ENCODE measurements around the gene ADCYAP1R1. TPM values are rescaled to one million over a fixed set of nuclear protein-coding genes. Genes with fewer than 3 reads are reported as not detected.

Gene ADCYAP1R1
- total and polyA plus RNA-seq, 8 donors = 0.25 to 20.1 (median 0.69) TPM

DNA sequence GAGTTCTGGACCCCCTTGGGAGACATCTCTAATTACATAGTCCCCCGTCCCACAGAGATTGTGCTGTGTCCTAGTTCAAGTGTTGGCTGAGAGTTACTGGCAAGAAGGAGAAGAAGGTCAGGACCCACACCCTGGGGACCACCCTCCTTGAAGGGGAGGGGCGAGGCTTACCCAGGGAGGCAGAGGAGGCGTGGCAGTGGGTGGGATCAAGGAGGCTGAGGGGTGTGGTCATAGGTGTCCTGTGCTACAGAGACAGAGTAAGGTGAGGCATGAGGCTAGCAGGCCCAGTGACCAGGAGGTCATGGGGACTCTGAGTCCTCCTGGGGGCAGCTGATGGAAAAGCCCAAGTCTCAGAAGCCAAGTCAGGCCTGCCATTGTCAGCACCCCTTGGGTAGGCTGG lies 29.4 kb upstream of the ADCYAP1R1 start:
- Histone ChIP-seq H3K36me3 (no peaks in the 10 kb centered on the region), H3K4me3 (no peak overlapping the region), H3K4me1 (peaks cover 0 to 11% (median 4%) of the 10 kb centered on the region in 4 donors), H3K9me3 (no peaks in the 10 kb centered on the region), H3K27ac (no peak overlapping the region), H3K27me3 (peaks cover 0 to 10% (median 0%) of the 10 kb centered on the region in 3 donors)
- intact Hi-C loops (cut with DNase I; ENCODE audit: low total_unique reads) = no loop called here
- DNase-seq = no peak
- TF ChIP-seq, protein P1, sequence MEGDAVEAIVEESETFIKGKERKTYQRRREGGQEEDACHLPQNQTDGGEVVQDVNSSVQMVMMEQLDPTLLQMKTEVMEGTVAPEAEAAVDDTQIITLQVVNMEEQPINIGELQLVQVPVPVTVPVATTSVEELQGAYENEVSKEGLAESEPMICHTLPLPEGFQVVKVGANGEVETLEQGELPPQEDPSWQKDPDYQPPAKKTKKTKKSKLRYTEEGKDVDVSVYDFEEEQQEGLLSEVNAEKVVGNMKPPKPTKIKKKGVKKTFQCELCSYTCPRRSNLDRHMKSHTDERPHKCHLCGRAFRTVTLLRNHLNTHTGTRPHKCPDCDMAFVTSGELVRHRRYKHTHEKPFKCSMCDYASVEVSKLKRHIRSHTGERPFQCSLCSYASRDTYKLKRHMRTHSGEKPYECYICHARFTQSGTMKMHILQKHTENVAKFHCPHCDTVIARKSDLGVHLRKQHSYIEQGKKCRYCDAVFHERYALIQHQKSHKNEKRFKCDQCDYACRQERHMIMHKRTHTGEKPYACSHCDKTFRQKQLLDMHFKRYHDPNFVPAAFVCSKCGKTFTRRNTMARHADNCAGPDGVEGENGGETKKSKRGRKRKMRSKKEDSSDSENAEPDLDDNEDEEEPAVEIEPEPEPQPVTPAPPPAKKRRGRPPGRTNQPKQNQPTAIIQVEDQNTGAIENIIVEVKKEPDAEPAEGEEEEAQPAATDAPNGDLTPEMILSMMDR (IDR thresholded peaks at IDR 0.05) = no peak
- no peak for TF ChIP-seq POLR2A (IDR thresholded peaks at IDR 0.05)
- no peak for TF ChIP-seq EP300 (IDR thresholded peaks at IDR 0.05)
- no peak for TF ChIP-seq POLR2AphosphoS5 (IDR thresholded peaks at IDR 0.05)
- WGBS, 5 donors = 58 to 78% (median 73%) methylated on average over 2 to 3 of the region's 3 CpGs

DNA sequence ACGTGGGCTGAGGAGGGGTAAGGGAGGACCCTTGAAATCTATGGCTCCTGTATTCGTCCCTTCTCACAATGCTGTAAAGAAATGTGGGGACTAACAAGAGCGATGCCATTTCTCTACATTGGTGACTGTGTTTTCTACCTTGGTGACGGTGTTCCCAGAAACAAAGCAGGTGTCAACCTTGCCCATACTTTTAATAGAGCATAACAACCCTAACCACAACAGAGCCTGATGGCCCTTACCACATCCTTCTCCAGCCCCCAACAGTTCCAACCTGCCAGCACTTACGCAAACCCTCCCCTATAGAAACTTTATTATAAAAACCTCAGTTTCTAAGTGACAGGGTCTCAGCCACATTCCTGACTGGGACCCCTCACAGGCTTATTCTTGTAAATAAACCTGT lies 28.2 kb upstream of the ADCYAP1R1 start:
- 80 to 91% (median 86%) methylated on average over 5 of the region's 5 CpGs for WGBS, 5 donors

DNA sequence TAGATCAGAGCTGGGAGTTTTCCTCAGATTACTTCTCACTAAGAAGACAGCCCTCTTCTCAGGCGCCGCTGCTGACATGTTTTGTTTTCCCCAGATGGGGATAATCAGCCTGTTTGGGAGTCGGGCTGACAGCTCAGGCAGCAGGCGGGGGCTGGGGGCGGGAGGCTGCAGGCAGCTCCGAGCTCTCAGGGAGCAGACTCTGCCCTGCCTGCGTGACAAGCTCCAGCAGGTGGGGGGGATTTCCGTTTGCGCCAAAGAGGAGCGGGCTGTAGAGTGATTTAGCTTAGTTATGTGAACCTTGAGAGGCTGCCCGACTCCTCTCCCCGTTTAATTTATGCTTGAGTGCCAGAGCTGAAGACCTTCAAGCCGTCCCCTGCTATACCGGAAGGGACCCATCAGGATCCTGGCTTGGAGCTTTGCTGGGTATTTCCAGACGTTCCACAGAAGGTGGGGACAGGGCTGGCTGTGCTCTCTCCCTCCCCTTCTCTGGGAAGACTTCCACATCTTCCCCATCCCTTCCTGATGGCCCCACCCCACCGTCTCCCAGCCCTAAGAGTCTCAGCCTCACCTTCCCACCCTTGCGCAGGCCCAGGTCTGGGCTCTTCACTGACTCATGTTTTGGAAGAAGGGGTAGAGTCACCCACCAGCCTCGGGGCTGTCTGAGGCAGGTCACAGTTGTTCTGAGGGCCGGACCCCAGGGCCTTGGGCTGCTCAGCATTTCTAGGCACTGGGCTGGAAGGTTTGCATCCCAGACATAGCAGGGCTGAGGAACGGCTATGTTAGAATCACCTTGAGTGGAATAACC lies 24.7 kb upstream of the ADCYAP1R1 start:
- TF ChIP-seq POLR2AphosphoS5 (IDR thresholded peaks at IDR 0.05) = no peak
- TF ChIP-seq EP300 (IDR thresholded peaks at IDR 0.05) = no peak
- TF ChIP-seq POLR2A (IDR thresholded peaks at IDR 0.05) = no peak
- TF ChIP-seq, protein P1 (IDR thresholded peaks at IDR 0.05) = no peak
- peak overlapping the region in 2 of 5 donors; percentile 28 to 39 for H3K27ac ChIP-seq
- H3K4me3 ChIP-seq = no peak overlapping the region
- H3K4me1 ChIP-seq = peaks cover 0 to 11% (median 4%) of the 10 kb centered on the region in 4 donors
- intact Hi-C loops (cut with DNase I; ENCODE audit: low total_unique reads) = no loop called here
- WGBS, 5 donors = 16 to 33% (median 30%) methylated on average over 16 to 20 of the region's 20 CpGs
- H3K36me3 ChIP-seq = no peaks in the 10 kb centered on the region
- peaks cover 0 to 15% (median 0%) of the 10 kb centered on the region in 3 donors for H3K27me3 ChIP-seq
- peak in 1 of 2 donors; percentile 89 for DNase-seq
- no peaks in the 10 kb centered on the region for H3K9me3 ChIP-seq

More for the DNA sequence above, 28.2 kb upstream of the ADCYAP1R1 start:
- no peak for DNase-seq
- H3K4me1 ChIP-seq = peaks cover 0 to 11% (median 4%) of the 10 kb centered on the region in 4 donors
- H3K9me3 ChIP-seq = no peaks in the 10 kb centered on the region
- H3K27me3 ChIP-seq = peaks cover 0 to 15% (median 0%) of the 10 kb centered on the region in 3 donors
- no peak overlapping the region for H3K4me3 ChIP-seq
- H3K36me3 ChIP-seq = no peaks in the 10 kb centered on the region
- intact Hi-C loops (cut with DNase I; ENCODE audit: low total_unique reads) = no loop called here
- no peak overlapping the region for H3K27ac ChIP-seq
- TF ChIP-seq, protein P1 (IDR thresholded peaks at IDR 0.05) = no peak
- no peak for TF ChIP-seq EP300 (IDR thresholded peaks at IDR 0.05)
- no peak for TF ChIP-seq POLR2AphosphoS5 (IDR thresholded peaks at IDR 0.05)
- no peak for TF ChIP-seq POLR2A (IDR thresholded peaks at IDR 0.05)

DNA sequence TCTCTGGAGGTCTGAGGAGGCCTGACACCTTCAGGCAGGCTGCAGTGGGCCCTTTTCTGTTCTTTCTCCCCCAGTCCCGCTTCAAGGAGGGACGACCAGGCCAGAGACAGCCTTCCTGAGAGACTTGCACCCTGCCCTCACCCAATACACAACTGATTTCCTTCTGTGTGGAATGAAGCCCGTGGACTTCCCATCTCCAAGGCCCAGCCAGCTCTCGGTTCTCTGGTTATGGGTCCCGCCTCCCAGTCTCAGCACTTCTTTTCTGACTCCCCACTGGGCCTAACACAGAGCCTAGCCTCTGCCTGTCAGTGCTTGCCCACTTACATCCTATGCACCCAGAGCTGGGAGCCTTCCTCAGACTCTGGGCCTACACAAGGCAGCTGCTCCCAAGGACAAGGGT lies 24.1 kb upstream of the ADCYAP1R1 start:
- peaks cover 0 to 11% (median 4%) of the 10 kb centered on the region in 4 donors for H3K4me1 ChIP-seq
- peak overlapping the region in 1 of 5 donors; percentile 39 for H3K27ac ChIP-seq
- H3K27me3 ChIP-seq = peaks cover 0 to 15% (median 0%) of the 10 kb centered on the region in 3 donors
- H3K36me3 ChIP-seq = no peaks in the 10 kb centered on the region
- H3K9me3 ChIP-seq = no peaks in the 10 kb centered on the region
- intact Hi-C loops (cut with DNase I; ENCODE audit: low total_unique reads) = no loop called here
- DNase-seq = no peak
- WGBS, 5 donors = 80 to 89% (median 84%) methylated on average over 5 of the region's 5 CpGs
- no peak for TF ChIP-seq POLR2A (IDR thresholded peaks at IDR 0.05)
- TF ChIP-seq, protein P1 (IDR thresholded peaks at IDR 0.05) = no peak
- no peak for TF ChIP-seq POLR2AphosphoS5 (IDR thresholded peaks at IDR 0.05)
- TF ChIP-seq EP300 (IDR thresholded peaks at IDR 0.05) = no peak
- H3K4me3 ChIP-seq = no peak overlapping the region
